Natural killer cell (primary cell): ENCODE measurements around the gene THEM5. TPM values are rescaled to one million over a fixed set of nuclear protein-coding genes. Genes with fewer than 3 reads are reported as not detected.

Experiments used
- ATAC-seq, 3 donors: fragments of 150-1000 bp in 2 of 3; fragments of 200-7000 bp in 1 of 3; cut with Tn5 transposase; 1 replicate in 1 of 3; 2 replicates in 2 of 3; pipeline ENCODE4 v1.10.0; 2021; ENCODE audit warnings: mild to moderate bottlenecking in 2 of 3, moderate library complexity in 2 of 3
- DNase-seq, 2 donors: peaks; one replicate each; pipeline versions ENCODE4 v3.0.0 to v3.0.0-alpha.2; 2013 to 2021; ENCODE audit warnings: mixed read lengths in 1 of 2
- H3K27ac ChIP-seq: one replicate; pipeline ENCODE4 v1.5.1; 2013; ENCODE audit warnings: mild to moderate bottlenecking, low read length
- H3K27me3 ChIP-seq: one replicate; pipeline ENCODE4 v1.6.1; 2013; ENCODE audit warnings: low read length; ENCODE audit not compliant: control insufficient read depth, insufficient read depth
- H3K36me3 ChIP-seq: one replicate; pipeline ENCODE4 v1.6.1; 2013; ENCODE audit warnings: low read length; ENCODE audit not compliant: control insufficient read depth, insufficient read depth
- H3K4me1 ChIP-seq: one replicate; pipeline ENCODE4 v1.6.1; 2013; ENCODE audit warnings: low read length; ENCODE audit not compliant: control insufficient read depth, insufficient read depth
- H3K4me3 ChIP-seq: one replicate; pipeline ENCODE4 v1.5.1; 2013; ENCODE audit warnings: low read length
- H3K9me3 ChIP-seq: one replicate; pipeline ENCODE4 v1.6.1; 2013; ENCODE audit warnings: low read length; ENCODE audit not compliant: control insufficient read depth, insufficient read depth
- H3K27ac Mint-ChIP-seq, 2 donors: one replicate each; pipeline ENCODE4 v1.8.0; 2022; ENCODE audit warnings: mild to moderate bottlenecking in 2 of 2, mixed read lengths in 2 of 2, moderate library complexity in 1 of 2
- H3K27me3 Mint-ChIP-seq, 2 donors: one replicate each; pipeline ENCODE4 v1.8.0; 2022; ENCODE audit warnings: low read depth in 2 of 2, mixed read lengths in 2 of 2
- H3K36me3 Mint-ChIP-seq: one replicate; pipeline ENCODE4 v1.8.0; 2022; ENCODE audit warnings: mixed read lengths
- H3K4me1 Mint-ChIP-seq, 2 donors: one replicate each; pipeline ENCODE4 v1.8.0; 2022; ENCODE audit warnings: mixed read lengths in 2 of 2
- H3K4me3 Mint-ChIP-seq: one replicate; pipeline ENCODE4 v1.8.0; 2022; ENCODE audit warnings: mild to moderate bottlenecking, moderate library complexity, mixed read lengths
- H3K9me3 Mint-ChIP-seq, 2 donors: one replicate each; pipeline ENCODE4 v1.8.0; 2022; ENCODE audit warnings: mixed read lengths in 2 of 2
- CTCF ChIP-seq: fragments of 200-600 bp; IDR thresholded peaks from one replicate; pipeline ENCODE4 v1.8.0; 2022; ENCODE audit warnings: antibody characterized with exemption
- WGBS: methylation state at CpG from one replicate; pipeline ENCODE4 v1.1.7; 2013; ENCODE audit warnings: missing lambda C conversion rate; ENCODE audit not compliant: insufficient coverage; 5-methylcytosine and 5-hydroxymethylcytosine counted together
- intact Hi-C: fragments of 100-400 bp; cut with micrococcal nuclease; formaldehyde crosslinking; loops from one replicate; pipeline ENCODE4 v1.14.2; 2022
- total RNA-seq, 4 donors: library from RNA; stranded (reverse); fragments of 120-200 nt in 1 of 4; gene quantifications; one replicate each; pipeline versions ENCODE4 v1.2.3 to v1.2.4, GENCODE V29; 2013 to 2022

The THEM5 gene
- total RNA-seq, 3 donors from 2014 or later (not counting 1 experiment from before 2014, with no cell fraction given), result 0.52 TPM; not detected in 2

- H3K4me3 Mint-ChIP-seq, result no peak within 1 kb of the TSS
- Histone ChIP-seq H3K27me3 (no peaks in the 10 kb centered on the region), H3K4me3 (no peak within 1 kb of the TSS), H3K36me3 (no peaks in the 10 kb centered on the region), H3K27ac (no peak within 1 kb of the TSS), H3K4me1 (peaks cover 8% of the 10 kb centered on the region), H3K9me3 (no peaks in the 10 kb centered on the region)
- ATAC-seq (no peak), DNase-seq (peak in 1 of 2 donors; percentile 2)
- H3K27ac Mint-ChIP-seq, result no peak within 1 kb of the TSS
- H3K9me3 Mint-ChIP-seq, result no peaks in the 10 kb centered on the region
- TF ChIP-seq CTCF, result no peak
- no peaks in the 10 kb centered on the region for H3K36me3 Mint-ChIP-seq
- H3K4me1 Mint-ChIP-seq, result peaks cover 5% of the 10 kb centered on the region in 2 donors
- intact Hi-C loops, result no loop called here
- WGBS, result 69% methylated on average over 12 of the region's 12 CpGs
- no peaks in the 10 kb centered on the region for H3K27me3 Mint-ChIP-seq
These were observed 48.3 kb downstream of the THEM5 start, which contains the start of gene LINGO4 for GRCh38 chr1:151805066-151805820. Gene LINGO4 (minus strand): TSS chr1:151805419. CDS start chr1:151802704, 2,715 bp downstream.

GRCh38 chr1:151803915-151804314 is 49.6 kb downstream of the THEM5 start:
- peaks cover 9% of the 10 kb centered on the region for H3K4me1 ChIP-seq
- ATAC-seq (no peak), DNase-seq (no peak)
- no peaks in the 10 kb centered on the region for H3K9me3 ChIP-seq
- no peaks in the 10 kb centered on the region for H3K36me3 ChIP-seq
- Mint-ChIP-seq H3K36me3 (no peaks in the 10 kb centered on the region), H3K4me1 (peaks cover 13 to 15% of the 10 kb centered on the region in 2 donors), H3K27ac (no peak overlapping the region), H3K4me3 (no peak overlapping the region), H3K27me3 (peaks cover 0 to 5% of the 10 kb centered on the region in 2 donors), H3K9me3 (no peaks in the 10 kb centered on the region)
- no peak for TF ChIP-seq CTCF
- no peak overlapping the region for H3K27ac ChIP-seq
- intact Hi-C loops, result no loop called here
- WGBS, result 97% methylated on average over 3 of the region's 3 CpGs
- H3K27me3 ChIP-seq, result no peaks in the 10 kb centered on the region
- H3K4me3 ChIP-seq, result no peak overlapping the region

- Mint-ChIP-seq H3K27ac (no peak overlapping the region), H3K4me3 (no peak overlapping the region), H3K36me3 (no peaks in the 10 kb centered on the region), H3K27me3 (peaks cover 0 to 5% of the 10 kb centered on the region in 2 donors), H3K4me1 (peaks cover 13 to 15% of the 10 kb centered on the region in 2 donors), H3K9me3 (no peaks in the 10 kb centered on the region)
- no peaks in the 10 kb centered on the region for H3K36me3 ChIP-seq
- TF ChIP-seq CTCF, result no peak
- H3K4me1 ChIP-seq, result peaks cover 9% of the 10 kb centered on the region
- DNase-seq, result no peak
- intact Hi-C loops, result no loop called here
- no peaks in the 10 kb centered on the region for H3K9me3 ChIP-seq
- no peak overlapping the region for H3K27ac ChIP-seq
- ATAC-seq, result no peak
- H3K4me3 ChIP-seq, result no peak overlapping the region
- no peaks in the 10 kb centered on the region for H3K27me3 ChIP-seq
These were observed 50.3 kb downstream of the THEM5 start for GRCh38 chr1:151803164-151803563.

DNA sequence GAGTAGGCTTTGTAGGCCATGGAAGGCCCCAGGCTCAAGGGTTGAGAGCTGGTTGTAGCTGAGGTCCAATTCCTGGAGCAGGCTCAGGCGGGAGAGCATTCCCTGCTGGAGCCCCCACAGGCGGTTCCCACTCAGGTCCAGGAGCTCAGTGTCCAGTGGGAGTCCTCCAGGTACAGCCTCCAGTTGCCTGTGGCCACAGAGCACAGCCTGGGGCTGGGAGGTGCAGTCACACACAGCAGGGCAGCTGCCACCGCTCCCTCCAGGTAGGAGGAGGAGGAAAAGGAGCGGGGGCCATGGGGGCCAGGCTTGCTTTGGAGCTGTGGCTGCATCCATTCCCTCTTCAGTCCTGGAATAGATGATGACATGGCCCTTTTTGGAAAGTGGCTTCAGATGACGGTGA is 51.1 kb downstream of the THEM5 start:
- H3K9me3 Mint-ChIP-seq, result no peaks in the 10 kb centered on the region
- no peak overlapping the region for H3K4me3 Mint-ChIP-seq
- DNase-seq (no peak), ATAC-seq (no peak)
- Histone ChIP-seq H3K36me3 (no peaks in the 10 kb centered on the region), H3K4me3 (no peak overlapping the region), H3K27ac (no peak overlapping the region), H3K27me3 (no peaks in the 10 kb centered on the region), H3K4me1 (peaks cover 9% of the 10 kb centered on the region), H3K9me3 (no peaks in the 10 kb centered on the region)
- intact Hi-C loops, result no loop called here
- TF ChIP-seq CTCF, result no peak
- no peak overlapping the region for H3K27ac Mint-ChIP-seq
- peaks cover 13 to 15% of the 10 kb centered on the region in 2 donors for H3K4me1 Mint-ChIP-seq
- H3K36me3 Mint-ChIP-seq, result no peaks in the 10 kb centered on the region
- H3K27me3 Mint-ChIP-seq, result peaks cover 0 to 5% of the 10 kb centered on the region in 2 donors
- 90% methylated on average over 5 of the region's 5 CpGs for WGBS
